OCI-LY7 (cell line): ENCODE data around the gene TLE1.

Source experiments
- CTCF ChIP-seq: fragments of 200-600 bp; sonication (generic); conservative IDR thresholded peaks from 2 replicates; pipeline ENCODE4 v1.5.1; 2014; ENCODE audit warnings: mild to moderate bottlenecking, antibody characterized with exemption, low read length, moderate library complexity, mixed read lengths
- EZH2phosphoT487 ChIP-seq: fragments of 200-600 bp; sonication (generic); IDR thresholded peaks from 2 replicates; pipeline ENCODE4 v1.6.1; 2018; ENCODE audit warnings: low read depth, borderline replicate concordance, mild to moderate bottlenecking, mixed run types, antibody characterized with exemption, low read length, moderate library complexity, mixed read lengths

- TF ChIP-seq CTCF (no peak), EZH2phosphoT487 (no peak)
These were observed 113.4 kb downstream of the TLE1 start for GRCh38 chr9:81575956-81576355.
